ENCODE results near the gene LRRK1. TPM values are rescaled to one million over a fixed set of nuclear protein-coding genes. Genes with fewer than 3 reads are reported as not detected.

LRRK1 gene
- total and polyA plus RNA-seq, 2 experiments from 2014 or later: 6.2 to 6.4 TPM

GRCh38 chr15:100875976-100876375 lies 43.2 kb upstream of the LRRK1 start:
- no peaks in the 10 kb centered on the region for H3K79me2 ChIP-seq (ENCODE audit: insufficient read depth)
- 81 to 87% methylated on average over 7 of the region's 7 CpGs for WGBS, 2 experiments (ENCODE audit: low coverage in 1 of 2, low lambda C conversion rate in 2 of 2, missing lambda C conversion rate in 2 of 2)
- H3K4me3 ChIP-seq: no peak overlapping the region
- in situ Hi-C loops (cut with MboI): loop anchor here (10.0 kb wide), 1 partner anchor 211 kb away; no protein-coding TSS in a partner anchor
- DNase-seq: no peak
- H4K20me1 ChIP-seq (ENCODE audit: insufficient read depth): no peaks in the 10 kb centered on the region
- no peak overlapping the region for H2AFZ ChIP-seq
- no peaks in the 10 kb centered on the region for H3K9me2 ChIP-seq (ENCODE audit: insufficient read depth)
- H3K4me1 ChIP-seq (ENCODE audit: insufficient read depth): no peaks in the 10 kb centered on the region
- no peak for TF ChIP-seq EZH2 (IDR thresholded peaks at IDR 0.05; ENCODE audit: insufficient read depth, poor library complexity, severe bottlenecking)
- TF ChIP-seq EZH2phosphoT487 (IDR thresholded peaks at IDR 0.05; ENCODE audit: insufficient read depth, low read depth): no peak
- no peak overlapping the region for H3K4me2 ChIP-seq (ENCODE audit: unreplicated experiment)
- no peak overlapping the region for H3K9ac ChIP-seq
- no peak overlapping the region for H3K27ac ChIP-seq
- no peaks in the 10 kb centered on the region for H3K9me3 ChIP-seq (ENCODE audit: low read depth)
- no peaks in the 10 kb centered on the region for H3F3A ChIP-seq (ENCODE audit: insufficient read depth)
- H3K27me3 ChIP-seq (replicated peaks; ENCODE audit: insufficient read depth): 0 out of 2 replicates have a peak, but pooled peaks cover 3% of the 10 kb centered on the region
- H3K36me3 ChIP-seq (ENCODE audit: low read depth): no peaks in the 10 kb centered on the region

DNA sequence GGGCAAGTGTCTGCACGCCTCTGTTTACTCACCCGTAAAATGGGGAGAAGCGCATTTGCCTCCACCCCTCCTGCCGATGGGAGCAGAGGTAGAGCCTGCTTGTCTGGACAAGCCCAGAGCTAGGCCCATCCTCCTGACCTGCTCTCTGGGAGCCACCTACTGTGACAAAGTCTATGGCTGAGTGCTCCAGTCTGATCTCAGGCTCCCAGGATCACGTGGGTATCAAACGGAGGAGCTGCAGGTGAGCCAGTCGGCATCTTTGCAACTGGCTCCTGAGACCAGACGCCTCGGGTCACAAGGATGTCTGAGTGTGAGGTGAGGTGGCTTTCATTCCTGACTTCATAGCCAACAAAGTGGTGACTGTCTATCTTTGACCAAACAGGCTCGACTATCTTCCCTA lies 41.6 kb upstream of the LRRK1 start:
- H3K4me2 ChIP-seq (ENCODE audit: unreplicated experiment): no peak overlapping the region
- H3K9ac ChIP-seq: no peak overlapping the region
- no peak for TF ChIP-seq EZH2 (IDR thresholded peaks at IDR 0.05; ENCODE audit: insufficient read depth, poor library complexity, severe bottlenecking)
- TF ChIP-seq EZH2phosphoT487 (IDR thresholded peaks at IDR 0.05; ENCODE audit: insufficient read depth, low read depth): no peak
- no peaks in the 10 kb centered on the region for H3K9me2 ChIP-seq (ENCODE audit: insufficient read depth)
- H3K4me1 ChIP-seq (ENCODE audit: insufficient read depth): no peaks in the 10 kb centered on the region
- H3K27ac ChIP-seq: no peak overlapping the region
- H3F3A ChIP-seq (ENCODE audit: insufficient read depth): no peaks in the 10 kb centered on the region
- no peak overlapping the region for H2AFZ ChIP-seq
- DNase-seq: no peak
- no peaks in the 10 kb centered on the region for H3K36me3 ChIP-seq (ENCODE audit: low read depth)
- in situ Hi-C loops (cut with MboI): loop anchor here (10.0 kb wide), 1 partner anchor 213 kb away; no protein-coding TSS in a partner anchor
- no peaks in the 10 kb centered on the region for H3K9me3 ChIP-seq (ENCODE audit: low read depth)
- no peaks in the 10 kb centered on the region for H4K20me1 ChIP-seq (ENCODE audit: insufficient read depth)
- H3K27me3 ChIP-seq (replicated peaks; ENCODE audit: insufficient read depth): 0 out of 2 replicates have a peak, but pooled peaks cover 3% of the 10 kb centered on the region
- WGBS, 2 experiments (ENCODE audit: low coverage in 1 of 2, low lambda C conversion rate in 2 of 2, missing lambda C conversion rate in 2 of 2): 94 to 96% methylated on average over 10 of the region's 10 CpGs
- no peak overlapping the region for H3K4me3 ChIP-seq
- H3K79me2 ChIP-seq (ENCODE audit: insufficient read depth): no peaks in the 10 kb centered on the region

DNA sequence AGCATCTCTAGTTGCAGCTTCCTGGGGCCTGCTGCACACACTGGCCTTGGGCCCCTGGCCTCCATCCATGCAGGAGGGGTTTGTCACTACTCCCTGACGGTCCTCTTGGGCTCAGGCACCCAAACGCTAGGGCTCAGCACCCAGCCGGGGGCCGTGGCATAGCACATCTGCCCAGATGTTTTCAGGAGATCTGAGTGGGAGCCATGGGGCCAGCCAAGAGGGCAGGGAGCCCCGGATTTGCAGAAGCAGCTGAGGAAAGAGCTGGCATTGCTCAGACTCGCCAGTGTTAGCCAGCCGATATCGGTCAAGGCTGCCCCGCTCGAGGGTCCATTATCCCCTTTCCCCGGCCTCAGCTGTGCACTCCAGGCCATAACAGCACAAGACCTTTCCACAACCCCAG lies 41.0 kb upstream of the LRRK1 start:
- in situ Hi-C loops (cut with MboI): loop anchor here (10.0 kb wide), 1 partner anchor 213 kb away; no protein-coding TSS in a partner anchor

DNA sequence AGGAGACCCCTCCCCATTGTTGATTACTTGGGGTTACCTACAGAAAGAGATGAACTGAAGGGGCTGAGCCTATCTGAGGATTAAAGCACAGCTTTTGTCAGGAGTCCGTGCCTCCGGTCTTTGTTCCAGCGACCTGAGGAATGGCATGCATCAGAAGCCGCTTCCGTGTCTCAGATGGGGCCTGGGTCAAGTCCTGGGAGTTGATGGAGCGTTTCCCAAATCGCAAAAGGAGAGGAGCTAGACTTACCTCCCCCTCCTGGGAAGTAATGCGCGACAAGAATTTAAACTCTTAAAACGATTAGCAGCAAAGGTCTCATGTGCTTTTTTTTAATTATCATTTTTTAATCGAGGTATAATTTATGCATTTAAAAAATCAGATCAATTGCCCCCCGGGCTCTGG lies 40.5 kb upstream of the LRRK1 start:
- Histone ChIP-seq H3K9me3 (ENCODE audit: low read depth) (no peaks in the 10 kb centered on the region), H3K4me2 (ENCODE audit: unreplicated experiment) (peak overlapping the region; percentile 52)
- in situ Hi-C loops (cut with MboI): loop anchor here (10.0 kb wide), 1 partner anchor 214 kb away; no protein-coding TSS in a partner anchor

More for the DNA sequence above, 41.0 kb upstream of the LRRK1 start:
- Histone ChIP-seq H3K9ac (no peak overlapping the region), H3K27me3 (replicated peaks; ENCODE audit: insufficient read depth) (0 out of 2 replicates have a peak, but pooled peaks cover 3% of the 10 kb centered on the region), H3K9me2 (ENCODE audit: insufficient read depth) (no peaks in the 10 kb centered on the region), H3K79me2 (ENCODE audit: insufficient read depth) (no peaks in the 10 kb centered on the region), H3K4me3 (no peak overlapping the region), H3K9me3 (ENCODE audit: low read depth) (no peaks in the 10 kb centered on the region), H3K4me2 (ENCODE audit: unreplicated experiment) (no peak overlapping the region), H3K27ac (no peak overlapping the region), H4K20me1 (ENCODE audit: insufficient read depth) (no peaks in the 10 kb centered on the region), H2AFZ (no peak overlapping the region), H3F3A (ENCODE audit: insufficient read depth) (no peaks in the 10 kb centered on the region), H3K36me3 (ENCODE audit: low read depth) (no peaks in the 10 kb centered on the region), H3K4me1 (ENCODE audit: insufficient read depth) (no peaks in the 10 kb centered on the region)
- no peak for TF ChIP-seq EZH2phosphoT487 (IDR thresholded peaks at IDR 0.05; ENCODE audit: insufficient read depth, low read depth)
- TF ChIP-seq EZH2 (IDR thresholded peaks at IDR 0.05; ENCODE audit: insufficient read depth, poor library complexity, severe bottlenecking): no peak
- 79 to 80% methylated on average over 11 of the region's 11 CpGs for WGBS, 2 experiments (ENCODE audit: low coverage in 1 of 2, low lambda C conversion rate in 2 of 2, missing lambda C conversion rate in 2 of 2)
- no peak for DNase-seq

More for the DNA sequence above, 40.5 kb upstream of the LRRK1 start:
- H2AFZ ChIP-seq: 0 out of 2 replicates have a peak overlapping the region, but pooled peaks have one; percentile 55
- WGBS, 2 experiments (ENCODE audit: low coverage in 1 of 2, low lambda C conversion rate in 2 of 2, missing lambda C conversion rate in 2 of 2): 82 to 84% methylated on average over 12 of the region's 12 CpGs
- DNase-seq: no peak
- 0 out of 2 replicates have a peak, but pooled peaks cover 3% of the 10 kb centered on the region for H3K27me3 ChIP-seq (replicated peaks; ENCODE audit: insufficient read depth)
- H3K4me1 ChIP-seq (ENCODE audit: insufficient read depth): no peaks in the 10 kb centered on the region
- H4K20me1 ChIP-seq (ENCODE audit: insufficient read depth): no peaks in the 10 kb centered on the region
- H3K36me3 ChIP-seq (ENCODE audit: low read depth): no peaks in the 10 kb centered on the region
- H3K9me2 ChIP-seq (ENCODE audit: insufficient read depth): no peaks in the 10 kb centered on the region
- H3K9ac ChIP-seq: no peak overlapping the region
- H3K27ac ChIP-seq: no peak overlapping the region
- H3K4me3 ChIP-seq: peak overlapping the region; percentile 68
- TF ChIP-seq EZH2phosphoT487 (IDR thresholded peaks at IDR 0.05; ENCODE audit: insufficient read depth, low read depth): no peak
- no peak for TF ChIP-seq EZH2 (IDR thresholded peaks at IDR 0.05; ENCODE audit: insufficient read depth, poor library complexity, severe bottlenecking)
- no peaks in the 10 kb centered on the region for H3F3A ChIP-seq (ENCODE audit: insufficient read depth)
- no peaks in the 10 kb centered on the region for H3K79me2 ChIP-seq (ENCODE audit: insufficient read depth)
